GM23338 (cell line): ENCODE data around the gene POR. TPM values are rescaled to one million over a fixed set of nuclear protein-coding genes. Genes with fewer than 3 reads are reported as not detected.

Source experiments
- ATAC-seq: fragments of 200-7000 bp; cut with Tn5 transposase; 3 replicates; pipeline ENCODE4 v1.9.1; 2020
- DNase-seq: peaks from one replicate; pipeline ENCODE4 v3.0.0-alpha.2; 2015; ENCODE audit warnings: low spot score
- H2AFZ ChIP-seq: fragments of 200-600 bp; sonication (generic); 2 replicates; pipeline ENCODE4 v1.8.0; 2016; ENCODE audit warnings: antibody characterized with exemption, mild to moderate bottlenecking, moderate library complexity
- H3F3A ChIP-seq: fragments of 200-600 bp; sonication (generic); replicated peaks from 2 replicates; pipeline ENCODE4 v1.8.0; 2017; ENCODE audit warnings: antibody characterized with exemption, mixed run types, low read depth
- H3K27ac ChIP-seq: fragments of 200-600 bp; sonication (generic); 2 replicates; pipeline ENCODE4 v1.6.1; 2016; ENCODE audit warnings: low read depth
- H3K27me3 ChIP-seq: fragments of 200-600 bp; sonication (generic); 2 replicates; pipeline ENCODE4 v1.8.0; 2016; ENCODE audit warnings: mild to moderate bottlenecking, mixed run types, moderate library complexity; ENCODE audit not compliant: insufficient read depth
- H3K36me3 ChIP-seq: fragments of 200-600 bp; sonication (generic); 2 replicates; pipeline ENCODE4 v1.8.0; 2016; ENCODE audit warnings: mild to moderate bottlenecking; ENCODE audit not compliant: insufficient read depth
- H3K4me1 ChIP-seq: fragments of 200-600 bp; sonication (generic); 2 replicates; pipeline ENCODE4 v1.8.0; 2016; ENCODE audit warnings: mild to moderate bottlenecking, moderate library complexity; ENCODE audit not compliant: insufficient read depth
- H3K4me2 ChIP-seq: fragments of 200-600 bp; sonication (generic); 2 replicates; pipeline ENCODE4 v1.7.1; 2017; ENCODE audit warnings: mixed run types
- H3K4me3 ChIP-seq: fragments of 200-600 bp; sonication (generic); 2 replicates; pipeline ENCODE4 v1.6.1; 2016; ENCODE audit warnings: mixed run types
- H3K79me2 ChIP-seq: fragments of 200-600 bp; sonication (generic); replicated peaks from 2 replicates; pipeline ENCODE4 v1.8.0; 2017; ENCODE audit warnings: mild to moderate bottlenecking; ENCODE audit not compliant: insufficient read depth
- H3K9me2 ChIP-seq: fragments of 200-600 bp; sonication (generic); 2 replicates; pipeline ENCODE4 v1.8.0; 2017; ENCODE audit not compliant: insufficient read depth
- H4K20me1 ChIP-seq: fragments of 200-600 bp; sonication (generic); replicated peaks from 2 replicates; pipeline ENCODE4 v1.8.0; 2017; ENCODE audit warnings: mild to moderate bottlenecking; ENCODE audit not compliant: insufficient read depth
- H3K27ac Mint-ChIP-seq: 2 replicates; pipeline ENCODE4 v1.8.0; 2020; ENCODE audit warnings: inconsistent platforms, mild to moderate bottlenecking, moderate library complexity, mixed read lengths
- H3K27me3 Mint-ChIP-seq: 3 replicates; pipeline ENCODE4 v1.8.0; 2022; ENCODE audit warnings: low read depth, mild to moderate bottlenecking, moderate library complexity, mixed read lengths, inconsistent platforms; ENCODE audit not compliant: insufficient read depth, poor library complexity
- H3K36me3 Mint-ChIP-seq: 3 replicates; pipeline ENCODE4 v1.8.0; 2021; ENCODE audit warnings: low read depth, mild to moderate bottlenecking, inconsistent platforms, moderate library complexity, mixed read lengths
- H3K4me1 Mint-ChIP-seq: 3 replicates; pipeline ENCODE4 v1.8.0; 2020; ENCODE audit warnings: mild to moderate bottlenecking, inconsistent platforms, mixed read lengths
- H3K4me3 Mint-ChIP-seq: 3 replicates; pipeline ENCODE4 v1.8.0; 2021; ENCODE audit warnings: moderate library complexity, mild to moderate bottlenecking, inconsistent platforms, mixed read lengths
- H3K9me3 Mint-ChIP-seq: 3 replicates; pipeline ENCODE4 v1.8.0; 2020; ENCODE audit warnings: moderate library complexity, mild to moderate bottlenecking, inconsistent platforms, mixed read lengths
- CREB1 ChIP-seq: fragments of 250-450 bp; sonication (Bioruptor Pico); IDR thresholded peaks from 2 replicates; pipeline ENCODE4 v1.5.0; 2020; ENCODE audit warnings: low read depth, mild to moderate bottlenecking, moderate library complexity
- EZH2 ChIP-seq: fragments of 200-600 bp; sonication (generic); IDR thresholded peaks from one replicate; pipeline ENCODE4 v1.8.0; 2017; ENCODE audit warnings: antibody characterized with exemption, mild to moderate bottlenecking, low read depth; ENCODE audit not compliant: unreplicated experiment
- JUNB ChIP-seq: IDR thresholded peaks from one replicate; pipeline ENCODE4 v1.6.1; 2016; ENCODE audit warnings: antibody characterized with exemption; ENCODE audit not compliant: unreplicated experiment
- ZNF114 ChIP-seq: fragments of 250-450 bp; sonication (Bioruptor Pico); IDR thresholded peaks from 2 replicates; pipeline ENCODE4 v1.5.0; 2020; ENCODE audit warnings: mild to moderate bottlenecking, moderate library complexity
- ZNF331 ChIP-seq: fragments of 250-450 bp; sonication (Bioruptor Pico); IDR thresholded peaks from 2 replicates; pipeline ENCODE4 v1.5.0; 2020; ENCODE audit warnings: low read depth, mild to moderate bottlenecking, moderate library complexity
- polyA plus RNA-seq: library from polyadenylated mRNA; unstranded; fragments of >200 nt; fragmentation: Nextera tagmentation; extraction: Ambion mirVana; gene quantifications from 2 replicates; pipeline ENCODE4 v1.2.1, GENCODE V29; 2016
- total RNA-seq: library from RNA; depleted of rRNA; stranded (reverse); fragments of >200 nt; shearing (Covaris generic); gene quantifications from 2 replicates; pipeline ENCODE4 v1.2.3, GENCODE V29; 2014
- TF ChIP-seq, protein P1 (sequence below): fragments of 250-450 bp; sonication (Bioruptor Pico); IDR thresholded peaks from 2 replicates; pipeline ENCODE4 v1.5.0; 2020; ENCODE audit warnings: mild to moderate bottlenecking, moderate library complexity
- TF ChIP-seq, protein P2 (sequence below), 2 experiments: fragments of 200-600 bp in 1 of 2; sonication (generic) in 1 of 2; conservative IDR thresholded peaks; 2 replicates each; pipeline versions ENCODE4 v1.5.1 to v1.6.1; 2016 to 2017; ENCODE audit warnings: antibody characterized with exemption in 2 of 2, low read depth in 2 of 2, mild to moderate bottlenecking in 2 of 2, moderate library complexity in 1 of 2

POR gene
- total and polyA plus RNA-seq, 2 experiments from 2014 or later = 126 to 164 TPM

DNA sequence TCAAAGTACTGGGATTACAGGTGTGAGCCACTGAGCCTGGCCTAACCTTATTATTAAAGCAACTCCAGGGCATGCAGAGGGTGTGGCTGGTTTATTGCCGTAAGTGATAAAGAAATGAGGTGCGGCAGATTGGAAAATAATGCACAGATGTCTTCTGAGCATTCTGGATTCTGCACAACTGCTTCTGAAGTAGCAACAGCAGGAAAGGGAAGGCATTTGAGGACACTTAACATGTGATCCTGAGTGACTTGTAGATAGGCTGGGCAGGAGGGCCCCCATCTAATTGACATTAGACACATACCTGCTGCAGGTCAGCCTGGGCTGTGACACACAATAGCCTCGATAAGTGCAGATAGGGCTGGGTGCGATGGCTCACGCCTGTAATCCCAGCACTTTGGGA, 30.5 kb upstream of the POR start:
- Histone ChIP-seq H3K79me2 (peaks cover 23% of the 10 kb centered on the region), H3K36me3 (peaks cover 28% of the 10 kb centered on the region), H3K27ac (no peak overlapping the region), H3K4me2 (no peak overlapping the region), H3K9me2 (no peaks in the 10 kb centered on the region), H2AFZ (no peak overlapping the region), H3K4me3 (no peak overlapping the region), H3K27me3 (no peaks in the 10 kb centered on the region), H4K20me1 (peaks cover 14% of the 10 kb centered on the region), H3F3A (no peaks in the 10 kb centered on the region), H3K4me1 (peaks cover 7% of the 10 kb centered on the region)
- Mint-ChIP-seq H3K36me3 (peaks cover 82% of the 10 kb centered on the region), H3K27me3 (peaks cover 11% of the 10 kb centered on the region), H3K4me3 (no peak overlapping the region), H3K4me1 (peaks cover 18% of the 10 kb centered on the region), H3K27ac (no peak overlapping the region), H3K9me3 (no peaks in the 10 kb centered on the region)
- no peak for TF ChIP-seq JUNB
- no peak for TF ChIP-seq CREB1 (CRISPR knock-in tag)
- ATAC-seq = no peak
- no peak for DNase-seq

DNA sequence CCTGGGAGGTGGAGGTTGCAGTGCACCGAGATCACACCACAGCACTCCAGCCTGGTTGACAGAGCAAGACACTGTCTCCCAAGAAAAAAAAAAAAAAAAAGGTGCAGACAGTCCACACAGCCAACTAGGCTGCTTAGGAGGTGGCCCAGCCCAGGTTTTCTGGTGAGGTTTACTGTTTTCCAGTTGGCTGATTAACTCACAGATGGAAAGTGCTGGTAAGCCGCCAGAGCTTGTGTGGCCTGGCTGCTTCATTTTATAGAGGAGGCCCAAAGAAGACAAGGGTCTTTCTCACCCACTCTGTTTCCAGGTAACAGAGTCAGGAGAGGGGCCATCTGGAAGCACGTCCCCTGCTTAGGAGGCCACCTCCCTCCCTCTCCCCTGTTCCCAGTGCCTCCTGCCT, 29.9 kb upstream of the POR start:
- Histone ChIP-seq H3K27ac (no peak overlapping the region), H3K36me3 (peaks cover 28% of the 10 kb centered on the region), H2AFZ (no peak overlapping the region), H3K9me2 (no peaks in the 10 kb centered on the region), H3K27me3 (no peaks in the 10 kb centered on the region), H3K4me1 (peaks cover 4% of the 10 kb centered on the region), H3K4me2 (no peak overlapping the region), H3K79me2 (peaks cover 17% of the 10 kb centered on the region), H4K20me1 (peaks cover 14% of the 10 kb centered on the region), H3F3A (no peaks in the 10 kb centered on the region), H3K4me3 (no peak overlapping the region)
- ATAC-seq (no peak), DNase-seq (no peak)
- H3K27me3 Mint-ChIP-seq = peaks cover 11% of the 10 kb centered on the region
- peaks cover 82% of the 10 kb centered on the region for H3K36me3 Mint-ChIP-seq
- TF ChIP-seq ZNF331 = no peak
- TF ChIP-seq CREB1 (CRISPR knock-in tag) = no peak
- TF ChIP-seq, protein P1, sequence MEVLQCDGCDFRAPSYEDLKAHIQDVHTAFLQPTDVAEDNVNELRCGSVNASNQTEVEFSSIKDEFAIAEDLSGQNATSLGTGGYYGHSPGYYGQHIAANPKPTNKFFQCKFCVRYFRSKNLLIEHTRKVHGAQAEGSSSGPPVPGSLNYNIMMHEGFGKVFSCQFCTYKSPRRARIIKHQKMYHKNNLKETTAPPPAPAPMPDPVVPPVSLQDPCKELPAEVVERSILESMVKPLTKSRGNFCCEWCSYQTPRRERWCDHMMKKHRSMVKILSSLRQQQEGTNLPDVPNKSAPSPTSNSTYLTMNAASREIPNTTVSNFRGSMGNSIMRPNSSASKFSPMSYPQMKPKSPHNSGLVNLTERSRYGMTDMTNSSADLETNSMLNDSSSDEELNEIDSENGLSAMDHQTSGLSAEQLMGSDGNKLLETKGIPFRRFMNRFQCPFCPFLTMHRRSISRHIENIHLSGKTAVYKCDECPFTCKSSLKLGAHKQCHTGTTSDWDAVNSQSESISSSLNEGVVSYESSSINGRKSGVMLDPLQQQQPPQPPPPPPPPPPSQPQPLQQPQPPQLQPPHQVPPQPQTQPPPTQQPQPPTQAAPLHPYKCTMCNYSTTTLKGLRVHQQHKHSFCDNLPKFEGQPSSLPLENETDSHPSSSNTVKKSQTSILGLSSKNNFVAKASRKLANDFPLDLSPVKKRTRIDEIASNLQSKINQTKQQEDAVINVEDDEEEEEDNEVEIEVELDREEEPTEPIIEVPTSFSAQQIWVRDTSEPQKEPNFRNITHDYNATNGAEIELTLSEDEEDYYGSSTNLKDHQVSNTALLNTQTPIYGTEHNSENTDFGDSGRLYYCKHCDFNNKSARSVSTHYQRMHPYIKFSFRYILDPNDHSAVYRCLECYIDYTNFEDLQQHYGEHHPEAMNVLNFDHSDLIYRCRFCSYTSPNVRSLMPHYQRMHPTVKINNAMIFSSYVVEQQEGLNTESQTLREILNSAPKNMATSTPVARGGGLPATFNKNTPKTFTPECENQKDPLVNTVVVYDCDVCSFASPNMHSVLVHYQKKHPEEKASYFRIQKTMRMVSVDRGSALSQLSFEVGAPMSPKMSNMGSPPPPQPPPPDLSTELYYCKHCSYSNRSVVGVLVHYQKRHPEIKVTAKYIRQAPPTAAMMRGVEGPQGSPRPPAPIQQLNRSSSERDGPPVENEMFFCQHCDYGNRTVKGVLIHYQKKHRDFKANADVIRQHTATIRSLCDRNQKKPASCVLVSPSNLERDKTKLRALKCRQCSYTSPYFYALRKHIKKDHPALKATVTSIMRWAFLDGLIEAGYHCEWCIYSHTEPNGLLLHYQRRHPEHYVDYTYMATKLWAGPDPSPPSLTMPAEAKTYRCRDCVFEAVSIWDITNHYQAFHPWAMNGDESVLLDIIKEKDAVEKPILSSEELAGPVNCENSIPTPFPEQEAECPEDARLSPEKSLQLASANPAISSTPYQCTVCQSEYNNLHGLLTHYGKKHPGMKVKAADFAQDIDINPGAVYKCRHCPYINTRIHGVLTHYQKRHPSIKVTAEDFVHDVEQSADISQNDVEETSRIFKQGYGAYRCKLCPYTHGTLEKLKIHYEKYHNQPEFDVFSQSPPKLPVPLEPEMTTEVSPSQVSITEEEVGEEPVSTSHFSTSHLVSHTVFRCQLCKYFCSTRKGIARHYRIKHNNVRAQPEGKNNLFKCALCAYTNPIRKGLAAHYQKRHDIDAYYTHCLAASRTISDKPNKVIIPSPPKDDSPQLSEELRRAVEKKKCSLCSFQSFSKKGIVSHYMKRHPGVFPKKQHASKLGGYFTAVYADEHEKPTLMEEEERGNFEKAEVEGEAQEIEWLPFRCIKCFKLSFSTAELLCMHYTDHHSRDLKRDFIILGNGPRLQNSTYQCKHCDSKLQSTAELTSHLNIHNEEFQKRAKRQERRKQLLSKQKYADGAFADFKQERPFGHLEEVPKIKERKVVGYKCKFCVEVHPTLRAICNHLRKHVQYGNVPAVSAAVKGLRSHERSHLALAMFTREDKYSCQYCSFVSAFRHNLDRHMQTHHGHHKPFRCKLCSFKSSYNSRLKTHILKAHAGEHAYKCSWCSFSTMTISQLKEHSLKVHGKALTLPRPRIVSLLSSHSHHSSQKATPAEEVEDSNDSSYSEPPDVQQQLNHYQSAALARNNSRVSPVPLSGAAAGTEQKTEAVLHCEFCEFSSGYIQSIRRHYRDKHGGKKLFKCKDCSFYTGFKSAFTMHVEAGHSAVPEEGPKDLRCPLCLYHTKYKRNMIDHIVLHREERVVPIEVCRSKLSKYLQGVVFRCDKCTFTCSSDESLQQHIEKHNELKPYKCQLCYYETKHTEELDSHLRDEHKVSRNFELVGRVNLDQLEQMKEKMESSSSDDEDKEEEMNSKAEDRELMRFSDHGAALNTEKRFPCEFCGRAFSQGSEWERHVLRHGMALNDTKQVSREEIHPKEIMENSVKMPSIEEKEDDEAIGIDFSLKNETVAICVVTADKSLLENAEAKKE (CRISPR knock-in tag) = no peak
- TF ChIP-seq JUNB = no peak
- no peak for TF ChIP-seq ZNF114
- TF ChIP-seq, protein P2, sequence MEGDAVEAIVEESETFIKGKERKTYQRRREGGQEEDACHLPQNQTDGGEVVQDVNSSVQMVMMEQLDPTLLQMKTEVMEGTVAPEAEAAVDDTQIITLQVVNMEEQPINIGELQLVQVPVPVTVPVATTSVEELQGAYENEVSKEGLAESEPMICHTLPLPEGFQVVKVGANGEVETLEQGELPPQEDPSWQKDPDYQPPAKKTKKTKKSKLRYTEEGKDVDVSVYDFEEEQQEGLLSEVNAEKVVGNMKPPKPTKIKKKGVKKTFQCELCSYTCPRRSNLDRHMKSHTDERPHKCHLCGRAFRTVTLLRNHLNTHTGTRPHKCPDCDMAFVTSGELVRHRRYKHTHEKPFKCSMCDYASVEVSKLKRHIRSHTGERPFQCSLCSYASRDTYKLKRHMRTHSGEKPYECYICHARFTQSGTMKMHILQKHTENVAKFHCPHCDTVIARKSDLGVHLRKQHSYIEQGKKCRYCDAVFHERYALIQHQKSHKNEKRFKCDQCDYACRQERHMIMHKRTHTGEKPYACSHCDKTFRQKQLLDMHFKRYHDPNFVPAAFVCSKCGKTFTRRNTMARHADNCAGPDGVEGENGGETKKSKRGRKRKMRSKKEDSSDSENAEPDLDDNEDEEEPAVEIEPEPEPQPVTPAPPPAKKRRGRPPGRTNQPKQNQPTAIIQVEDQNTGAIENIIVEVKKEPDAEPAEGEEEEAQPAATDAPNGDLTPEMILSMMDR (conservative IDR thresholded peaks at IDR 0.05; ENCODE audit: low read depth in 2 of 2) = no peak
- TF ChIP-seq EZH2 = no peak
- H3K4me1 Mint-ChIP-seq = peaks cover 15% of the 10 kb centered on the region
- H3K4me3 Mint-ChIP-seq = no peak overlapping the region
- no peaks in the 10 kb centered on the region for H3K9me3 Mint-ChIP-seq
- H3K27ac Mint-ChIP-seq = no peak overlapping the region
